H9 (cell line): ENCODE results near the gene RABGAP1L. TPM values are rescaled to one million over a fixed set of nuclear protein-coding genes. Genes with fewer than 3 reads are reported as not detected.

ENCODE experiments used
- DNase-seq: peaks from one replicate; pipeline ENCODE4 v3.0.0-alpha.2; 2017
- H2AFZ ChIP-seq: one replicate; pipeline ENCODE4 v1.6.1; 2013; ENCODE audit warnings: mild to moderate bottlenecking, low read length, control low read depth, moderate library complexity
- H2AK5ac ChIP-seq: 2 replicates; pipeline ENCODE4 v1.6.1; 2013; ENCODE audit warnings: low read length, control low read depth, mixed read lengths; ENCODE audit not compliant: insufficient read length
- H2BK120ac ChIP-seq: one replicate; pipeline ENCODE4 v1.6.1; 2013; ENCODE audit warnings: low read depth, mild to moderate bottlenecking, low read length, control low read depth, inconsistent platforms; ENCODE audit not compliant: poor library complexity, severe bottlenecking
- H2BK12ac ChIP-seq: 2 replicates; pipeline ENCODE4 v1.6.1; 2013; ENCODE audit warnings: low read length, control low read depth, mixed read lengths, low read depth; ENCODE audit not compliant: insufficient read length
- H2BK15ac ChIP-seq: 2 replicates; pipeline ENCODE4 v1.6.1; 2013; ENCODE audit warnings: low read depth, low read length, control low read depth
- H2BK20ac ChIP-seq: one replicate; pipeline ENCODE4 v1.6.1; 2013; ENCODE audit warnings: low read depth, mild to moderate bottlenecking, low read length, control low read depth, inconsistent platforms; ENCODE audit not compliant: poor library complexity, severe bottlenecking
- H2BK5ac ChIP-seq: 2 replicates; pipeline ENCODE4 v1.6.1; 2013; ENCODE audit warnings: low read length, control low read depth, mixed read lengths; ENCODE audit not compliant: insufficient read length
- H3K14ac ChIP-seq: 2 replicates; pipeline ENCODE4 v1.6.1; 2013; ENCODE audit warnings: low read length, control low read depth; ENCODE audit not compliant: insufficient read depth
- H3K18ac ChIP-seq: 2 replicates; pipeline ENCODE4 v1.6.1; 2013; ENCODE audit warnings: low read depth, mild to moderate bottlenecking, mixed read lengths, low read length, control low read depth; ENCODE audit not compliant: insufficient read length
- H3K23ac ChIP-seq: 2 replicates; pipeline ENCODE4 v1.6.1; 2013; ENCODE audit warnings: low read length, control low read depth, mixed read lengths, low read depth; ENCODE audit not compliant: insufficient read length
- H3K23me2 ChIP-seq: 2 replicates; pipeline ENCODE4 v1.6.1; 2013; ENCODE audit warnings: low read depth, mild to moderate bottlenecking, mixed read lengths, low read length, control low read depth; ENCODE audit not compliant: insufficient read length, poor library complexity, severe bottlenecking
- H3K27ac ChIP-seq: 2 replicates; pipeline ENCODE4 v1.5.1; 2013; ENCODE audit warnings: low read length, control low read depth, mixed read lengths, low read depth; ENCODE audit not compliant: insufficient read length
- H3K27me3 ChIP-seq: 2 replicates; pipeline ENCODE4 v1.6.1; 2013; ENCODE audit warnings: low read length, control low read depth, inconsistent platforms; ENCODE audit not compliant: insufficient read depth
- H3K4ac ChIP-seq: 2 replicates; pipeline ENCODE4 v1.6.1; 2013; ENCODE audit warnings: low read depth, mild to moderate bottlenecking, control low read depth, inconsistent platforms, low read length, moderate library complexity
- H3K4me1 ChIP-seq: 2 replicates; pipeline ENCODE4 v1.6.1; 2013; ENCODE audit warnings: low read length, control low read depth, inconsistent platforms; ENCODE audit not compliant: insufficient read depth
- H3K4me2 ChIP-seq: 2 replicates; pipeline ENCODE4 v1.6.1; 2013; ENCODE audit warnings: low read length, control low read depth, mixed read lengths; ENCODE audit not compliant: insufficient read length, insufficient read depth
- H3K56ac ChIP-seq: 2 replicates; pipeline ENCODE4 v1.6.1; 2013; ENCODE audit warnings: low read depth, mild to moderate bottlenecking, mixed read lengths, low read length, control low read depth; ENCODE audit not compliant: insufficient read length
- H3K79me1 ChIP-seq: 2 replicates; pipeline ENCODE4 v1.6.1; 2013; ENCODE audit warnings: low read depth, mild to moderate bottlenecking, moderate library complexity, low read length, control low read depth, inconsistent platforms; ENCODE audit not compliant: insufficient read depth, poor library complexity, severe bottlenecking
- H3K79me2 ChIP-seq: 2 replicates; pipeline ENCODE4 v1.6.1; 2013; ENCODE audit warnings: low read length, control low read depth, inconsistent platforms; ENCODE audit not compliant: insufficient read depth
- H3K9ac ChIP-seq: 2 replicates; pipeline ENCODE4 v1.6.1; 2013; ENCODE audit warnings: low read length, control low read depth, mixed read lengths; ENCODE audit not compliant: insufficient read length; ENCODE audit errors: extremely low read depth
- H3K9me3 ChIP-seq: one replicate; pipeline ENCODE4 v1.6.1; 2013; ENCODE audit warnings: low read depth, low read length, inconsistent platforms; ENCODE audit not compliant: control insufficient read depth
- H3T11ph ChIP-seq: one replicate; pipeline ENCODE4 v1.6.1; 2013; ENCODE audit warnings: mild to moderate bottlenecking, low read length, control low read depth, inconsistent platforms
- H4K20me1 ChIP-seq: one replicate; pipeline ENCODE4 v1.6.1; 2013; ENCODE audit not compliant: control insufficient read depth, insufficient read length, insufficient read depth
- H4K5ac ChIP-seq: 2 replicates; pipeline ENCODE4 v1.6.1; 2013; ENCODE audit warnings: low read depth, mild to moderate bottlenecking, mixed read lengths, low read length, control low read depth; ENCODE audit not compliant: insufficient read length
- H4K8ac ChIP-seq: replicated peaks from 2 replicates; pipeline ENCODE4 v1.6.1; 2013; ENCODE audit warnings: low read length, control low read depth, mixed read lengths, low read depth; ENCODE audit not compliant: insufficient read length
- H4K91ac ChIP-seq: 2 replicates; pipeline ENCODE4 v1.6.1; 2013; ENCODE audit warnings: low read depth, mild to moderate bottlenecking, moderate library complexity, mixed read lengths, low read length, control low read depth; ENCODE audit not compliant: insufficient read length
- H3K27ac Mint-ChIP-seq, 3 experiments: 2 replicates in 2 of 3; 3 replicates in 1 of 3; pipeline ENCODE4 v1.8.0; 2020 to 2021; ENCODE audit warnings: mixed read lengths in 3 of 3, mild to moderate bottlenecking in 1 of 3, moderate library complexity in 1 of 3
- H3K27me3 Mint-ChIP-seq: 2 replicates; pipeline ENCODE4 v1.8.0; 2021; ENCODE audit warnings: low read depth, mild to moderate bottlenecking, moderate library complexity, mixed read lengths
- H3K36me3 Mint-ChIP-seq, 3 experiments: 2 replicates in 2 of 3; 3 replicates in 1 of 3; pipeline ENCODE4 v1.8.0; 2020 to 2021; ENCODE audit warnings: low read depth in 3 of 3, mixed read lengths in 3 of 3; ENCODE audit not compliant: insufficient read depth in 1 of 3
- H3K4me1 Mint-ChIP-seq, 2 experiments: 2 replicates each; pipeline ENCODE4 v1.8.0; 2020; ENCODE audit warnings: mixed read lengths in 2 of 2
- H3K4me3 Mint-ChIP-seq, 2 experiments: 2 replicates in 1 of 2; 3 replicates in 1 of 2; pipeline ENCODE4 v1.8.0; 2020 to 2021; ENCODE audit warnings: mild to moderate bottlenecking in 2 of 2, mixed read lengths in 2 of 2, moderate library complexity in 1 of 2
- H3K9me3 Mint-ChIP-seq, 2 experiments: 2 replicates in 1 of 2; 3 replicates in 1 of 2; pipeline ENCODE4 v1.8.0; 2020; ENCODE audit warnings: mild to moderate bottlenecking in 2 of 2, mixed read lengths in 2 of 2, moderate library complexity in 1 of 2
- WGBS: extraction: QIAGEN DNeasy Blood & Tissue Kit; methylation state at CpG from one replicate; pipeline ENCODE4 v1.1.7; 2013; ENCODE audit warnings: missing lambda C conversion rate, low lambda C conversion rate, mixed read lengths; ENCODE audit not compliant: insufficient read length; ENCODE audit errors: extremely low coverage; 5-methylcytosine and 5-hydroxymethylcytosine counted together
- total RNA-seq: library from RNA; stranded (reverse); gene quantifications from 2 replicates; pipeline ENCODE4 v1.2.1, GENCODE V29; 2021
- TF ChIP-seq, protein P1 (sequence below): fragments of 200-600 bp; sonication (generic); conservative IDR thresholded peaks from 3 replicates; pipeline ENCODE4 v1.8.0; 2021; ENCODE audit warnings: antibody characterized with exemption, mild to moderate bottlenecking

RABGAP1L gene
- total RNA-seq, 1 experiment from 2014 or later = 147 TPM

DNA sequence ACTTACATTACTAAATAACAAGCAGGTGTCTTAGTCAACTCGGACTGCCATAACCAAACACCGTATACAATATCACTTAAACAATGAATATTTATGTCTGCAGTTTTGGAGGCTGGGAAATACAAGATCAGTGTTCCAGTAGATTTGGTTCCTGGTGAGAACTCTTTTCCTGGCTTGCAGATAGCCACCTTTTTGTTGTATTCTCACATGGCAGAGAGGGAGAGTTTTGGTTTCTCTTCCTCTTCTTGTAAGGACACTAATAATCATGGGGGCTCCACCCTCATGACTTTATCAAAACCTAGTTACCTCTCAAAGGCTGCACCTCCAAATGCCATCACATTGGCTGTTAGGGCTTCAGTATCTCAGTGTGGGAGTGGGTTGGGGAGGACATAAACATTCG is 757.5 kb downstream of the RABGAP1L start:
- H3K9me3 Mint-ChIP-seq = peaks cover 4 to 6% of the 10 kb centered on the region in 2 experiments; a peak in 4 of 5 replicates
- H3K18ac ChIP-seq = no peak overlapping the region
- H3K27ac Mint-ChIP-seq = no peak overlapping the region
- H3K36me3 Mint-ChIP-seq = peaks cover 28 to 58% (median 39%) of the 10 kb centered on the region in 3 experiments
- WGBS = no CpG with 5 or more reads among the region's 3 CpGs
- H3K4me3 Mint-ChIP-seq = no peak overlapping the region
- H3K23me2 ChIP-seq = no peaks in the 10 kb centered on the region
- no peak overlapping the region for H3K9ac ChIP-seq
- H3K27ac ChIP-seq = no peak overlapping the region
- no peak overlapping the region for H2AK5ac ChIP-seq
- no peak overlapping the region for H3K4me2 ChIP-seq
- no peak overlapping the region for H2AFZ ChIP-seq
- H4K20me1 ChIP-seq = no peaks in the 10 kb centered on the region
- no peaks in the 10 kb centered on the region for H3K9me3 ChIP-seq
- peaks cover 8 to 9% of the 10 kb centered on the region in 2 experiments for H3K4me1 Mint-ChIP-seq
- TF ChIP-seq, protein P1, sequence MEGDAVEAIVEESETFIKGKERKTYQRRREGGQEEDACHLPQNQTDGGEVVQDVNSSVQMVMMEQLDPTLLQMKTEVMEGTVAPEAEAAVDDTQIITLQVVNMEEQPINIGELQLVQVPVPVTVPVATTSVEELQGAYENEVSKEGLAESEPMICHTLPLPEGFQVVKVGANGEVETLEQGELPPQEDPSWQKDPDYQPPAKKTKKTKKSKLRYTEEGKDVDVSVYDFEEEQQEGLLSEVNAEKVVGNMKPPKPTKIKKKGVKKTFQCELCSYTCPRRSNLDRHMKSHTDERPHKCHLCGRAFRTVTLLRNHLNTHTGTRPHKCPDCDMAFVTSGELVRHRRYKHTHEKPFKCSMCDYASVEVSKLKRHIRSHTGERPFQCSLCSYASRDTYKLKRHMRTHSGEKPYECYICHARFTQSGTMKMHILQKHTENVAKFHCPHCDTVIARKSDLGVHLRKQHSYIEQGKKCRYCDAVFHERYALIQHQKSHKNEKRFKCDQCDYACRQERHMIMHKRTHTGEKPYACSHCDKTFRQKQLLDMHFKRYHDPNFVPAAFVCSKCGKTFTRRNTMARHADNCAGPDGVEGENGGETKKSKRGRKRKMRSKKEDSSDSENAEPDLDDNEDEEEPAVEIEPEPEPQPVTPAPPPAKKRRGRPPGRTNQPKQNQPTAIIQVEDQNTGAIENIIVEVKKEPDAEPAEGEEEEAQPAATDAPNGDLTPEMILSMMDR = no peak
- H3K27me3 Mint-ChIP-seq = no peaks in the 10 kb centered on the region
- H3K4ac ChIP-seq = no peak overlapping the region
- no peak overlapping the region for H3K23ac ChIP-seq
- H2BK20ac ChIP-seq = no peak overlapping the region
- no peak overlapping the region for H2BK15ac ChIP-seq
- no peak overlapping the region for H3T11ph ChIP-seq
- H3K56ac ChIP-seq = no peak overlapping the region
- H2BK120ac ChIP-seq = no peak overlapping the region
- no peak overlapping the region for H3K14ac ChIP-seq
- no peak overlapping the region for H2BK5ac ChIP-seq
- H3K79me1 ChIP-seq = peaks cover 15% of the 10 kb centered on the region
- H4K91ac ChIP-seq = no peak overlapping the region
- H2BK12ac ChIP-seq = no peak overlapping the region
- H3K79me2 ChIP-seq = peaks cover 8% of the 10 kb centered on the region
- no peaks in the 10 kb centered on the region for H3K27me3 ChIP-seq
- H3K4me1 ChIP-seq = no peaks in the 10 kb centered on the region
- DNase-seq = no peak
- no peak overlapping the region for H4K8ac ChIP-seq
- H4K5ac ChIP-seq = no peak overlapping the region
